OCI-LY3 (cell line): ENCODE data around the gene RASGRF2.

Experiments used
- H2AFZ ChIP-seq: fragments of 200-600, 300-600 bp; shearing (Covaris generic); 2 replicates; pipeline ENCODE4 v1.6.0; 2014; ENCODE audit warnings: antibody characterized with exemption, low read depth, low read length
- H3K27ac ChIP-seq: fragments of 200-600, 300-600 bp; sonication (generic); 2 replicates; pipeline ENCODE4 v1.5.1; 2014; ENCODE audit warnings: mild to moderate bottlenecking, low read length, moderate library complexity, mixed read lengths
- H3K27me3 ChIP-seq: fragments of 200-600, 300-600 bp; sonication (generic); 2 replicates; pipeline ENCODE4 v1.6.1; 2014; ENCODE audit warnings: low read depth, low read length, mixed read lengths
- H3K36me3 ChIP-seq: fragments of 200-600, 300-600 bp; sonication (generic); replicated peaks from 2 replicates; pipeline ENCODE3; 2014; ENCODE audit warnings: low read depth, low read length, mixed read lengths
- H3K4me1 ChIP-seq: fragments of 300-600, 200-600 bp; sonication (generic); 2 replicates; pipeline ENCODE4 v1.6.1; 2014; ENCODE audit warnings: low read length, mixed read lengths
- H3K4me2 ChIP-seq: fragments of 200-600, 300-600 bp; sonication (generic); 2 replicates; pipeline ENCODE4 v1.6.1; 2014; ENCODE audit warnings: low read length, mixed read lengths
- H3K4me3 ChIP-seq: fragments of 300-600, 200-600 bp; sonication (generic); 2 replicates; pipeline ENCODE4 v1.5.1; 2014; ENCODE audit warnings: antibody characterized with exemption, mild to moderate bottlenecking, low read length, moderate library complexity
- H3K79me2 ChIP-seq: fragments of 300-600, 200-600 bp; shearing (Covaris generic); 2 replicates; pipeline ENCODE4 v1.6.1; 2014; ENCODE audit warnings: mild to moderate bottlenecking, low read length, mixed read lengths
- H3K9ac ChIP-seq: fragments of 300-600, 200-600 bp; shearing (Covaris generic); 2 replicates; pipeline ENCODE4 v1.6.0; 2014; ENCODE audit warnings: mild to moderate bottlenecking, low read length, moderate library complexity
- H3K9me3 ChIP-seq: fragments of 200-600, 300-600 bp; shearing (Covaris generic); 2 replicates; pipeline ENCODE4 v1.6.1; 2014; ENCODE audit warnings: low read length, mixed read lengths; ENCODE audit not compliant: insufficient read depth
- H4K20me1 ChIP-seq: fragments of 200-600, 300-600 bp; sonication (generic); 2 replicates; pipeline ENCODE4 v1.6.1; 2016; ENCODE audit warnings: low read length, mixed read lengths; ENCODE audit not compliant: insufficient read depth
- CTCF ChIP-seq: fragments of 200-600, 300-600 bp; sonication (generic); IDR thresholded peaks from 2 replicates; pipeline ENCODE4 v1.5.1; 2014; ENCODE audit warnings: antibody characterized with exemption, low read length, low read depth
- EZH2phosphoT487 ChIP-seq: fragments of 200-600 bp; shearing (Covaris generic); IDR thresholded peaks from 2 replicates; pipeline ENCODE4 v1.6.1; 2018; ENCODE audit warnings: antibody characterized with exemption, mixed run types, low read depth

Gene RASGRF2

GRCh38 chr5:80941496-80941895, 18.7 kb upstream of the RASGRF2 start:
- Histone ChIP-seq H3K79me2 (no peaks in the 10 kb centered on the region), H3K9me3 (no peaks in the 10 kb centered on the region), H3K4me1 (no peaks in the 10 kb centered on the region), H3K27ac (no peak overlapping the region), H2AFZ (no peak overlapping the region), H3K9ac (no peak overlapping the region), H4K20me1 (no peaks in the 10 kb centered on the region), H3K4me2 (no peak overlapping the region), H3K36me3 (no peaks in the 10 kb centered on the region), H3K4me3 (no peak overlapping the region), H3K27me3 (no peaks in the 10 kb centered on the region)
- TF ChIP-seq EZH2phosphoT487 (no peak), CTCF (no peak)

GRCh38 chr5:80951366-80951765, 8.8 kb upstream of the RASGRF2 start:
- H3K4me3 ChIP-seq = no peak overlapping the region
- no peaks in the 10 kb centered on the region for H3K9me3 ChIP-seq
- no peaks in the 10 kb centered on the region for H3K79me2 ChIP-seq
- H3K27me3 ChIP-seq = no peaks in the 10 kb centered on the region
- H3K9ac ChIP-seq = no peak overlapping the region
- H3K36me3 ChIP-seq = no peaks in the 10 kb centered on the region
- no peak overlapping the region for H3K4me2 ChIP-seq
- H4K20me1 ChIP-seq = no peaks in the 10 kb centered on the region
- peaks cover 18% of the 10 kb centered on the region for H3K4me1 ChIP-seq
- no peak overlapping the region for H3K27ac ChIP-seq
- H2AFZ ChIP-seq = no peak overlapping the region
- TF ChIP-seq CTCF (no peak), EZH2phosphoT487 (no peak)

- TF ChIP-seq CTCF (no peak), EZH2phosphoT487 (no peak)
- H3K9me3 ChIP-seq = no peaks in the 10 kb centered on the region
- H3K9ac ChIP-seq = no peak overlapping the region
- peaks cover 38% of the 10 kb centered on the region for H3K4me1 ChIP-seq
- no peak overlapping the region for H3K27ac ChIP-seq
- H3K79me2 ChIP-seq = no peaks in the 10 kb centered on the region
- no peaks in the 10 kb centered on the region for H3K36me3 ChIP-seq
- no peaks in the 10 kb centered on the region for H4K20me1 ChIP-seq
- H3K27me3 ChIP-seq = no peaks in the 10 kb centered on the region
- no peak overlapping the region for H3K4me2 ChIP-seq
- no peak overlapping the region for H3K4me3 ChIP-seq
- no peak overlapping the region for H2AFZ ChIP-seq
Measured at GRCh38 chr5:80953587-80953986, 6.6 kb upstream of the RASGRF2 start.

GRCh38 chr5:80955082-80955590, 5.0 kb upstream of the RASGRF2 start:
- Histone ChIP-seq H3K9me3 (no peaks in the 10 kb centered on the region), H3K9ac (no peak overlapping the region), H3K79me2 (no peaks in the 10 kb centered on the region), H3K4me1 (peaks cover 51% of the 10 kb centered on the region), H4K20me1 (no peaks in the 10 kb centered on the region), H3K27ac (no peak overlapping the region), H3K4me3 (no peak overlapping the region), H3K27me3 (no peaks in the 10 kb centered on the region), H2AFZ (no peak overlapping the region), H3K36me3 (no peaks in the 10 kb centered on the region), H3K4me2 (peak overlapping the region; percentile 62)
- TF ChIP-seq EZH2phosphoT487 (no peak), CTCF (no peak)
